ENCODE results near the gene PRDM16. TPM values are rescaled to one million over a fixed set of nuclear protein-coding genes. Genes with fewer than 3 reads are reported as not detected.

The PRDM16 gene
- total RNA-seq, 1 donor from 2014 or later = 0.43 TPM

DNA sequence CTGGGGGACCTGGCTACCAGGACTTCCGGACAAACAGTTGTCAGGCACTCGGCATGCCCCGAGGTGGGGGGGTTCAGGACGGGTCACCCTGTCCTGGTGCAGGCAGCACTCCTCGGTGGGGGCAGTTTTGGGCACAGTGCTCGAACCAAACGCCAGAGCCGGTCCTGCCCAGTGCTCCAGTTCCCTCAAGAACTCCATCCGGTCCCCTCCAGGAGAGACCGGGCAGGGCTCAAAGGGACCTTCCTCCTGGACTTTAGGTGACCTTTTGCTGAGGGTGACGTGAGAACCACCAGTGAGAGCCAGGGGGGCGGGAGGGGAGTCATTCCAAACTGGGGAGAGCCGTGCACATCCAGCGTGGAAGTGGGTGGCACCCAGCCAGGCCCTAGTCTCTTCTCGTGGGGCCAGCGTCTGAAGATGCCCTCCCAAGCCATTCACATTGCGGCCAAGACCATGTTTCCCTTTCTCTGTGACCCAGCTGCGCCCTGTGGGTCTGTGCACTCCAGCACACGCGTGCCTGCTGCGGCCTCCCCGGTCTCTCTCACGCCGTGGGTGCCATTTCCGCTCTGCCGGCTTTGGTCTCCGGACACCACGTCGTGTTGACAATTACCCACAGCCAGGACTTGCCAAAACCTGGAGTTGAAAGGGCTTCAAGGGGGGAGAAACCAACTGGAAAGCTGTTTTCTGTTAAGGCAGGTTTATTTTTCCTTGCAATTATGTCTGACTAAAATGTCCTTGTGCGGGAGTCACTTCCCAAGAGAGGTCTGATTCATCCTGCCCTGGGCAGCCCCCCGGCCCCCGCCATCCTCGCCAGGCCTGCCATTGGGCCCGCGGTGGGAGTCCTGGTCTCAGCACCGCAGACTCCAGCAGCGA, 206.7 kb downstream of the PRDM16 start:
- Histone ChIP-seq H3K79me2 (ENCODE audit: insufficient read depth, low read length) (no peaks in the 10 kb centered on the region), H3K4me3 (ENCODE audit: insufficient read depth, low read depth, low read length) (no peak overlapping the region), H3K36me3 (ENCODE audit: insufficient read depth, low read length) (no peaks in the 10 kb centered on the region), H4K20me1 (ENCODE audit: insufficient read depth, low read length) (peaks cover 25% of the 10 kb centered on the region), H3K9me3 (ENCODE audit: insufficient read depth, low read depth, low read length) (no peaks in the 10 kb centered on the region), H3K4me2 (ENCODE audit: low read length) (peak overlapping the region; percentile 77), H3K9ac (ENCODE audit: low read length) (peak overlapping the region; percentile 31), H3K27me3 (ENCODE audit: insufficient read depth, low read length) (peaks cover 3% of the 10 kb centered on the region), H2AFZ (ENCODE audit: low read depth, low read length) (peak overlapping the region; percentile 75), H3K27ac (ENCODE audit: low read depth, low read length) (peak overlapping the region; percentile 38), H3K4me1 (ENCODE audit: insufficient read depth, low read length) (peaks cover 15% of the 10 kb centered on the region)
- no peak overlapping the region for H3K27ac Mint-ChIP-seq (ENCODE audit: unreplicated experiment)
- TF ChIP-seq, protein P1, sequence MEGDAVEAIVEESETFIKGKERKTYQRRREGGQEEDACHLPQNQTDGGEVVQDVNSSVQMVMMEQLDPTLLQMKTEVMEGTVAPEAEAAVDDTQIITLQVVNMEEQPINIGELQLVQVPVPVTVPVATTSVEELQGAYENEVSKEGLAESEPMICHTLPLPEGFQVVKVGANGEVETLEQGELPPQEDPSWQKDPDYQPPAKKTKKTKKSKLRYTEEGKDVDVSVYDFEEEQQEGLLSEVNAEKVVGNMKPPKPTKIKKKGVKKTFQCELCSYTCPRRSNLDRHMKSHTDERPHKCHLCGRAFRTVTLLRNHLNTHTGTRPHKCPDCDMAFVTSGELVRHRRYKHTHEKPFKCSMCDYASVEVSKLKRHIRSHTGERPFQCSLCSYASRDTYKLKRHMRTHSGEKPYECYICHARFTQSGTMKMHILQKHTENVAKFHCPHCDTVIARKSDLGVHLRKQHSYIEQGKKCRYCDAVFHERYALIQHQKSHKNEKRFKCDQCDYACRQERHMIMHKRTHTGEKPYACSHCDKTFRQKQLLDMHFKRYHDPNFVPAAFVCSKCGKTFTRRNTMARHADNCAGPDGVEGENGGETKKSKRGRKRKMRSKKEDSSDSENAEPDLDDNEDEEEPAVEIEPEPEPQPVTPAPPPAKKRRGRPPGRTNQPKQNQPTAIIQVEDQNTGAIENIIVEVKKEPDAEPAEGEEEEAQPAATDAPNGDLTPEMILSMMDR (IDR thresholded peaks at IDR 0.05; ENCODE audit: insufficient read depth, low read depth, low read length) = no peak
- no peak for TF ChIP-seq EZH2 (IDR thresholded peaks at IDR 0.05; ENCODE audit: insufficient read depth, low read length)
- FAIRE-seq = no peak
- DNase-seq (ENCODE audit: low read depth) = peak; percentile 53
- no peaks in the 10 kb centered on the region for H3K9me3 Mint-ChIP-seq (ENCODE audit: unreplicated experiment)
- H3K27me3 Mint-ChIP-seq (ENCODE audit: low read depth, unreplicated experiment) = peaks cover 62% of the 10 kb centered on the region
- no peaks in the 10 kb centered on the region for H3K36me3 Mint-ChIP-seq (ENCODE audit: low read depth, unreplicated experiment)
- no peak overlapping the region for H3K4me3 Mint-ChIP-seq (ENCODE audit: unreplicated experiment)
- no peaks in the 10 kb centered on the region for H3K4me1 Mint-ChIP-seq (ENCODE audit: low read depth, unreplicated experiment)

DNA sequence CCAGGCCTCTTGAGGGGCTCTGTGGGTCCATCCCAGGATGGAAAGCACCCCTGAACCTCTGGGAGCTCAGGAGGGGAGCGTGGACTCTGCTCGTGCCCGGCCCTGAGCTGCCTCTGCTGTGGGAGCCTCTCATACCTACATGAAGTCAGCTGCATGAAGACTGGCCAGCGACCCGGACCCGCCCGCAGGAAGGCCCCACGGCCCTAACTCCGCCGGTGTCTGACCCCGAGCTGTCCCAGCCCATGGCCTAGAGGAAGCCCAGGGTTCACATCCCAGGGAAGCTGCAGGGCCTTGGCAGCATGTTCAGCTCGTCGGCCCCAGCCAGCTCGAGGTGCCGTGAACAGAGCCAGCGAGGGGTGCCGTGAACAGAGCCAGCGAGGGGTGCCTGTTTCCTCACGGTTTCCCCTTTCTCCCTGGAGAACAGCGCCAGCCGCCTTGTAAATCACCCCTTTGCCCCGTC, 207.4 kb downstream of the PRDM16 start:
- Mint-ChIP-seq H3K36me3 (ENCODE audit: low read depth, unreplicated experiment) (no peaks in the 10 kb centered on the region), H3K27ac (ENCODE audit: unreplicated experiment) (no peak overlapping the region), H3K9me3 (ENCODE audit: unreplicated experiment) (no peaks in the 10 kb centered on the region), H3K27me3 (ENCODE audit: low read depth, unreplicated experiment) (peaks cover 63% of the 10 kb centered on the region), H3K4me1 (ENCODE audit: low read depth, unreplicated experiment) (no peaks in the 10 kb centered on the region), H3K4me3 (ENCODE audit: unreplicated experiment) (no peak overlapping the region)
- Histone ChIP-seq H3K79me2 (ENCODE audit: insufficient read depth, low read length) (no peaks in the 10 kb centered on the region), H3K9ac (ENCODE audit: low read length) (no peak overlapping the region), H3K27me3 (ENCODE audit: insufficient read depth, low read length) (peaks cover 3% of the 10 kb centered on the region), H3K4me3 (ENCODE audit: insufficient read depth, low read depth, low read length) (no peak overlapping the region), H3K9me3 (ENCODE audit: insufficient read depth, low read depth, low read length) (no peaks in the 10 kb centered on the region), H2AFZ (ENCODE audit: low read depth, low read length) (no peak overlapping the region), H3K27ac (ENCODE audit: low read depth, low read length) (no peak overlapping the region), H4K20me1 (ENCODE audit: insufficient read depth, low read length) (peaks cover 24% of the 10 kb centered on the region), H3K36me3 (ENCODE audit: insufficient read depth, low read length) (no peaks in the 10 kb centered on the region), H3K4me1 (ENCODE audit: insufficient read depth, low read length) (peaks cover 15% of the 10 kb centered on the region), H3K4me2 (ENCODE audit: low read length) (peak overlapping the region; percentile 77)
- no peak for FAIRE-seq
- DNase-seq (ENCODE audit: low read depth) = no peak
- TF ChIP-seq, protein P1 (IDR thresholded peaks at IDR 0.05; ENCODE audit: insufficient read depth, low read depth, low read length) = no peak
- no peak for TF ChIP-seq EZH2 (IDR thresholded peaks at IDR 0.05; ENCODE audit: insufficient read depth, low read length)

DNA sequence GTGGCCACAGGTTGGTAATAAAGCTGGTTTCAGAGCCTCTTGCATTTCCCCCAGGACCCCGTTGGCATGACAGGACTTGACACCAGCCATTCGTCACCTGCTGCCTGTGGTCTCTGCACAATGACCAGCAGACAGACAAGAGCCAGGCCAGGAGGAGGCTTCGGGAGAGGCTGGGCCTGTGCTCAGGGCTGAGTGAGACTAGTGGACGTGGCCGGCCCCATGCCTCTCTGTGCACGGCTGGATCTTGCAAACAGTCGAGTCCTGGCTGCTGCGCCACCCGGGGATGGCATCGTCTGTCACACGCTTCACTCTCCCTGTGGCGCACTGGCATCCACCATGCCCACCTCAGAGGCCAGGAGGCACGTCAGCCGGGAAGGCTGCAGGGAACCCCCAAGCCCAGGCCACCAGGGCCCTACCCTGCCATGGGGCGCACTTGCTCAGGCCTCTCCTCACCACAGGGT, 208.0 kb downstream of the PRDM16 start:
- H2AFZ ChIP-seq (ENCODE audit: low read depth, low read length) = no peak overlapping the region
- no peaks in the 10 kb centered on the region for H3K9me3 ChIP-seq (ENCODE audit: insufficient read depth, low read depth, low read length)
- H4K20me1 ChIP-seq (ENCODE audit: insufficient read depth, low read length) = peaks cover 31% of the 10 kb centered on the region
- H3K27me3 ChIP-seq (ENCODE audit: insufficient read depth, low read length) = peaks cover 3% of the 10 kb centered on the region
- Mint-ChIP-seq H3K4me1 (ENCODE audit: low read depth, unreplicated experiment) (no peaks in the 10 kb centered on the region), H3K4me3 (ENCODE audit: unreplicated experiment) (no peak overlapping the region), H3K36me3 (ENCODE audit: low read depth, unreplicated experiment) (no peaks in the 10 kb centered on the region), H3K9me3 (ENCODE audit: unreplicated experiment) (no peaks in the 10 kb centered on the region), H3K27me3 (ENCODE audit: low read depth, unreplicated experiment) (peaks cover 61% of the 10 kb centered on the region), H3K27ac (ENCODE audit: unreplicated experiment) (no peak overlapping the region)
- H3K9ac ChIP-seq (ENCODE audit: low read length) = no peak overlapping the region
- no peak overlapping the region for H3K4me3 ChIP-seq (ENCODE audit: insufficient read depth, low read depth, low read length)
- FAIRE-seq = no peak
- TF ChIP-seq, protein P1 (IDR thresholded peaks at IDR 0.05; ENCODE audit: insufficient read depth, low read depth, low read length) = no peak
- TF ChIP-seq EZH2 (IDR thresholded peaks at IDR 0.05; ENCODE audit: insufficient read depth, low read length) = no peak
- H3K4me1 ChIP-seq (ENCODE audit: insufficient read depth, low read length) = peaks cover 15% of the 10 kb centered on the region
- no peaks in the 10 kb centered on the region for H3K79me2 ChIP-seq (ENCODE audit: insufficient read depth, low read length)
- H3K4me2 ChIP-seq (ENCODE audit: low read length) = no peak overlapping the region
- no peak for DNase-seq (ENCODE audit: low read depth)
- H3K27ac ChIP-seq (ENCODE audit: low read depth, low read length) = no peak overlapping the region
- H3K36me3 ChIP-seq (ENCODE audit: insufficient read depth, low read length) = no peaks in the 10 kb centered on the region

All from astrocyte (in vitro differentiated cells and primary cell).